Lower lobe of right lung (tissue), 2 donors: ENCODE results near the gene RRN3. TPM values are rescaled to one million over a fixed set of nuclear protein-coding genes. Genes with fewer than 3 reads are reported as not detected.
A peak's percentile ranks its signal among the peaks of the same experiment; 100 is the strongest.

Experiments used
- ATAC-seq, 2 donors: fragments of 200-7000 bp; cut with Tn5 transposase; one replicate each; pipeline ENCODE4 v1.9.1; 2020 to 2022; ENCODE audit warnings: mild to moderate bottlenecking in 2 of 2, moderate library complexity in 2 of 2
- DNase-seq: peaks from one replicate; pipeline ENCODE4 v3.0.0-alpha.2; 2020
- H3K27ac ChIP-seq: fragments of 200-600 bp; one replicate; pipeline ENCODE4 v1.8.0; 2022
- H3K27me3 ChIP-seq: fragments of 200-600 bp; one replicate; pipeline ENCODE4 v1.8.0; 2022; ENCODE audit warnings: low read depth
- H3K36me3 ChIP-seq: fragments of 200-600 bp; one replicate; pipeline ENCODE4 v1.8.0; 2022; ENCODE audit warnings: mild to moderate bottlenecking
- H3K4me1 ChIP-seq: fragments of 200-600 bp; one replicate; pipeline ENCODE4 v1.8.0; 2022
- H3K4me3 ChIP-seq: fragments of 200-600 bp; one replicate; pipeline ENCODE4 v1.8.0; 2022; ENCODE audit warnings: mild to moderate bottlenecking
- H3K9me3 ChIP-seq: fragments of 200-600 bp; one replicate; pipeline ENCODE4 v1.8.0; 2022
- CTCF ChIP-seq: fragments of 200-600 bp; IDR thresholded peaks from one replicate; pipeline ENCODE4 v1.8.0; 2022; ENCODE audit warnings: antibody characterized with exemption, mild to moderate bottlenecking
- intact Hi-C: fragments of 100-400 bp; cut with DNase I; formaldehyde crosslinking; loops from one replicate; pipeline ENCODE4 v1.11.0; 2022
- total RNA-seq: library from RNA; stranded (reverse); fragmentation: NEBNext Ultra II Directional; extraction: Animal tissue kit (Norgen Biotek cat#: 25700); gene quantifications from one replicate; pipeline ENCODE4 v1.2.1, GENCODE V29; 2021
- donor health status: DM: no; HTN: yes; CAD: no; lungs with severe emphysema.

Gene RRN3
- total RNA-seq, 1 donor from 2014 or later, result 23.0 TPM

- no peaks in the 10 kb centered on the region for H3K9me3 ChIP-seq
- intact Hi-C loops, result no loop called here
- DNase-seq, result no peak
These were observed 57.1 kb downstream of the RRN3 start for GRCh38 chr16:15037003-15037402.

GRCh38 chr16:15035163-15035729 lies 58.8 kb downstream of the RRN3 start:
- peak overlapping the region; percentile 33 for H3K27ac ChIP-seq
- intact Hi-C loops, result no loop called here
- no peak for DNase-seq

More at GRCh38 chr16:15037003-15037402, 57.1 kb downstream of the RRN3 start:
- TF ChIP-seq CTCF, result no peak
- Histone ChIP-seq H3K4me1 (peaks cover 11% of the 10 kb centered on the region), H3K4me3 (no peak overlapping the region), H3K27ac (no peak overlapping the region), H3K36me3 (peaks cover 93% of the 10 kb centered on the region), H3K27me3 (no peaks in the 10 kb centered on the region)
- no peak for ATAC-seq

DNA sequence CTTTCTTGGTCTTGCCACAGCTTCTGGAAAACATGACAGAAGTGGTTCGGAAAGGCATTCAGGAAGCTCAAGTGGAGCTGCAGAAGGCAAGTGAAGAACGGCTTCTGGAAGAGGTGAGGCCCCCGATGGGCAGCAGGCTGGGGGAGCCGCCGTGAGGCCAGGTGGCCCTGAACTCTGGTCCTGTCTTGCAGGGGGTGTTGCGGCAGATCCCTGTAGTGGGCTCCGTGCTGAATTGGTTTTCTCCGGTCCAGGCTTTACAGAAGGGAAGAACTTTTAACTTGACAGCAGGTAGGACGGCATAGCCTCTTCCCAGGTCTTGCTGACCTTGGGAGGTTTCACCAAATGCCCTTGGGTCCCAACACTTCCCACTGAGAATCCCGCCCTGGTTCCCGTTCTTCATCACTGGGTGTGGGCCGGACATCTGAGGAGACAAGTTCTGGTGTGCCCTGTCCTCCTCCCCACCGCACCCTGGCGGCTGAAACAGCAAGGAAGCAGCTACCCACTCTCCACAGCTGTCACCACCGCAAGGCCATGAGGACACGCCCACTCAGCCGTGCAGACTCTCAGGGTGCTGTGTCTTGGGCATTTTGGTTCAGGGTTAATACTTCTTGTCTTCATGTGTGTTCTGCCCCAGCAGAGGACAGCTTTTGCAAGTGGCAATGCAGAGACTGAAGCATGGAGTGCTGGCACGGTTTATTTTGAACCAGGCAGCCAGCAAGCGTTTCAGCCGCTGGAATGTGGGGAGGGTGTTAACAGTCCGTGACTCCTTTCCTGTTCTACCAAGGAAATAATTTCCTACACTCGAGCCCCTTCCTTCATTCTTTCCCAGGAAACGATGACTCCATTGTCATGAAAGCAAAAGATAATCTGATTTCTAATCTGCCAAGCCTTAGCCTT lies 59.6 kb downstream of the RRN3 start:
- H3K4me1 ChIP-seq, result peaks cover 3% of the 10 kb centered on the region
- peaks cover 100% of the 10 kb centered on the region for H3K36me3 ChIP-seq
- TF ChIP-seq CTCF, result no peak
- ATAC-seq, result peak; percentile 15 to 31
- H3K9me3 ChIP-seq, result no peaks in the 10 kb centered on the region
- no peak for DNase-seq
- H3K4me3 ChIP-seq, result no peak overlapping the region
- intact Hi-C loops, result no loop called here
- peak overlapping the region; percentile 33 for H3K27ac ChIP-seq
- H3K27me3 ChIP-seq, result no peaks in the 10 kb centered on the region

More at GRCh38 chr16:15035163-15035729, 58.8 kb downstream of the RRN3 start:
- no peaks in the 10 kb centered on the region for H3K27me3 ChIP-seq
- peaks cover 100% of the 10 kb centered on the region for H3K36me3 ChIP-seq
- no peak overlapping the region for H3K4me3 ChIP-seq
- H3K9me3 ChIP-seq, result no peaks in the 10 kb centered on the region
- H3K4me1 ChIP-seq, result peaks cover 3% of the 10 kb centered on the region
- peak in 1 of 2 donors; percentile 7 for ATAC-seq
- no peak for TF ChIP-seq CTCF

DNA sequence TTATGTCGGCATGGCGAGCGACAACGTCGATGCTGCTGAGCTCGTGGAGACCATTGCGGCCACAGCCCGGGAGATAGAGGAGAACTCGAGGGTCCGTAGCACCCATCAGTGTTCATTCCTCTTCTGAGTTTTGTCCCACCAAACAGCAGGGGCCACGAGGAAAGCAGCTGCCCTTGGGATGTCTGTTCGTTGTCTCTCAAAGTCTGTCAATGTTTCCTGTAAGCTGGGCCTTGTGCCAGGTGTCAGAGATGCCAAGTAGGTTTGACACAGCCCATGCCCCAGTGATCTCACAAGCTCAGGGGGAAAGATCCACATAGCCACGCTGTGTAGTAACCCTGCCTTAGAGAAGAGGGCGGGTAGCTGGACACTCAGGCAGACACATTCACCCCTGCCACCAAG lies 60.8 kb downstream of the RRN3 start:
- Histone ChIP-seq H3K9me3 (no peaks in the 10 kb centered on the region), H3K27ac (no peak overlapping the region), H3K27me3 (no peaks in the 10 kb centered on the region), H3K4me1 (peaks cover 3% of the 10 kb centered on the region), H3K4me3 (no peak overlapping the region), H3K36me3 (peaks cover 100% of the 10 kb centered on the region)
- DNase-seq (no peak), ATAC-seq (no peak)
- intact Hi-C loops, result no loop called here
- TF ChIP-seq CTCF, result no peak

DNA sequence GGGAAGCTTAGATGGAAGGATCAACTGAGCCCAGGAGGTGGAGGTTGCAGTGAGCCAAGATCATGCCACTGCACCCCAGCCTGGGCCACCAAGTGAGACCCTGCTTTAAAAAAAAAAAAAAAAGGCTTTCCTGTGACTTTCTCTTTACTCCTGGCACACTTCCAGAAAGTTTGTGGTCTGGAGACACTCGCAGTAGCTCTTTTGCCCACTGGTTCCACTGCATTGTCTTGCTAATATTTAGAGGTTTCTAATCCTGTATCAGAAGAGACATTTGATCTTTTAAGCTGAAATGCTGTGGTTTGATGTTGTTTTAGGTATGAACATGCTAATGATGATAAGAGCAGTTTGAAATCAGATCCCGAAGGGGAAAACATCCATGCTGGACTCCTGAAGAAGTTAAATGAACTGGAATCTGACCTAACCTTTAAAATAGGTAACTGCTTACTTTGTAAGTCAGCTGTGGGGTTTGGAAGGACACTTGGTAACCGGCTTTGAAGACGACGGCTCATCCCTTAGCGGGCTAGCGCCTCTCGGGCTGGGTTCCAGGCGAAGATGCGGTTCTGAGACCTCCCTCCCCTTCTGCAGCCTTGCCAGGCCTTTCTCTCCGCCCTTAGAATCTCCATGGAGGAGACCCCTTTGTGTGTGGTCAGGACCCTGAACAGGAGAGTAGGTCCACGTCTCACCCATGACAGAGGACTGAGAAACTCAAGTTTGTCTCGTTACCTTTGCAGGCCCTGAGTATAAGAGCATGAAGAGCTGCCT lies 61.3 kb downstream of the RRN3 start:
- Histone ChIP-seq H3K4me1 (peaks cover 3% of the 10 kb centered on the region), H3K36me3 (peaks cover 96% of the 10 kb centered on the region), H3K4me3 (no peak overlapping the region), H3K9me3 (no peaks in the 10 kb centered on the region), H3K27me3 (no peaks in the 10 kb centered on the region), H3K27ac (no peak overlapping the region)
- intact Hi-C loops, result no loop called here
- no peak for TF ChIP-seq CTCF
- DNase-seq (no peak), ATAC-seq (no peak)
